Measurements from ENCODE around the gene FOXJ2.

DNA sequence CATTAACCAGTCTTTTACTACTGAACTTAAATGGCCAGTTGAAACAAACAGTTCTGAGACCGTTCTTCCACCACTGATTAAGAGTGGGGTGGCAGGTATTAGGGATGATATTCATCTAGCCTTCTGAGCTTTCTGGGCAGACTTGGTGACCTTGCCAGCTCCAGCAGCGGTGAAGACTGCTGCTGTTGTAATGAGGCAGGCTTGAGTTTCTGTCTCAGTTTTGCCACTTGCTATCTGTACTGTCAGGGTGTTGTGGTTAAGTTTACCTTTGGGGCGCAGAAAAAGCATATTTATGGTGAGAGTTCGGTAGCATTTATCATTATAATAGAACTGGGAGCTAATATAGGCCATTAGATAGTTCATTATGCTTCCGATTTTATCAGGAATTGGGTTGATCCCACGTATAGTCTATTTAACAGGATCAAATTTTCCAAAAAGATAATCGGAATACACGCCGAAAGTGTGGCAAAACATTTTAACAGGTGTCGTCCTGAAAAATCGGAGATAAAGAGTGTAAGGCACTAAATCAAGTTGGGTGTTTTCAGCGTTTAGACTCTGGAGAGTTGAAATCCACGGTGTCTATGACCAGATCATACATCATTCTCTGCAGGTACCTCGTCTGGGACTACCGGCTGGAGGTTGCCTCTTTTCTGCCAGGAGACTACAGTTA, 48.9 kb downstream of the FOXJ2 start:
- no peak for TF ChIP-seq CTCF (IDR thresholded peaks at IDR 0.05; ENCODE audit: low read length)
- TF ChIP-seq EZH2phosphoT487 (IDR thresholded peaks at IDR 0.05; ENCODE audit: low read length), result no peak
- no peak for TF ChIP-seq EZH2 (optimal IDR thresholded peaks at IDR 0.05; ENCODE audit: low read depth, low read length)
